ENCODE data around the gene ZMAT5. TPM values are rescaled to one million over a fixed set of nuclear protein-coding genes. Genes with fewer than 3 reads are reported as not detected.

The ZMAT5 gene
- total and polyA plus RNA-seq, 2 of the 13 experiments (the other 11 are each of a cell fraction or from before 2014, with no cell fraction given), result 20.7 to 27.8 TPM

DNA sequence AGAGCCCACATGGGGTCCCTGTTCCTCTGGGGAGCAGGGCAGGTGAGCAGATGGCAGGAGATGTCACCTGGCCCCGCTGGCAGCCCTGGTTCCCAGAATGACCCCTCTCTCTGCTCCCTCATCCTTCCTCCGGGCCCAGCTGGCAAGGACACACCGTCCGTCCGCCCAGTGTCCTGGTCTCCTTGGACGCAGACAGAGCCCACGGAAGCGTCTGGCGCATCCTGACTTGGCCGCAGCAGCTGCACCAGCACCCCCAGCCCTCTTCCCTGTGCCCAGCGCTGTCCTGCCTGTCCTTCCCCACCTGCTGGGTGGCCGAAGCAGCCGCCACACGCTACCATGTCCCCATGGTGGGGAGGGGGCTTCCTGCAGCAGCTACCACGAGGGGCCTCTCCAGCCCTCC is 56.6 kb downstream of the ZMAT5 start:
- CTCF ChIA-PET (ENCODE audit: low intra/inter-chr PET ratio, low total read pairs), result no interaction called here
- Histone ChIP-seq H3K27ac (ENCODE audit: extremely low read length, insufficient read depth, low read length) (no peak overlapping the region), H3K4me3 (replicated peaks in 1 of 3; ENCODE audit: insufficient read depth in 1 of 3, low read depth in 2 of 3, low read length in 3 of 3) (no peak overlapping the region), H3K4me1 (ENCODE audit: insufficient read depth, low read length) (peaks cover 5% of the 10 kb centered on the region), H3K9ac (ENCODE audit: insufficient read depth, low read depth, low read length) (no peak overlapping the region), H3K4me2 (ENCODE audit: low read depth, low read length) (no peak overlapping the region), H3K27me3 (ENCODE audit: control insufficient read depth in 1 of 2, insufficient read depth in 2 of 2, low read length in 2 of 2) (peaks cover 16 to 79% of the 10 kb centered on the region in 2 experiments; a peak in 4 of 5 replicates), H3K36me3 (replicated peaks in 1 of 2; ENCODE audit: control insufficient read depth in 1 of 2, insufficient read depth in 2 of 2, low read length in 2 of 2) (no peaks in the 10 kb centered on the region), H3K9me3 (ENCODE audit: low read length) (no peaks in the 10 kb centered on the region), H4K20me1 (ENCODE audit: insufficient read depth, low read length) (no peaks in the 10 kb centered on the region), H3K79me2 (ENCODE audit: insufficient read depth, low read length) (no peaks in the 10 kb centered on the region), H2AFZ (ENCODE audit: low read length) (no peak overlapping the region)
- FAIRE-seq, result no peak
- in situ Hi-C loops (cut with HindIII; ENCODE audit: extremely low pct_ligation_motif_present, low pct_unique_long_range_greater_than_20kb) (no loop called here), intact Hi-C loops (cut with micrococcal nuclease; ENCODE audit: unreplicated experiment) (no loop called here)
- 43% methylated on average over 8 of the region's 15 CpGs for WGBS (ENCODE audit: low lambda C conversion rate)
- POLR2A ChIA-PET, result no interaction called here
- no peak for ATAC-seq
- DNase-seq (ENCODE audit: low spot score), result no peak
- TF ChIP-seq ATF7-NPFF (CRISPR knock-in tag; IDR thresholded peaks at IDR 0.05; ENCODE audit: low read depth) (no peak), ZMAT3 (CRISPR knock-in tag; conservative IDR thresholded peaks at IDR 0.05) (no peak), ZNF382 (CRISPR knock-in tag; IDR thresholded peaks at IDR 0.05; ENCODE audit: borderline replicate concordance) (no peak), ZFP41 (CRISPR knock-in tag; IDR thresholded peaks at IDR 0.05; ENCODE audit: borderline replicate concordance) (no peak), PHF5A (CRISPR knock-in tag; IDR thresholded peaks at IDR 0.05; ENCODE audit: low read depth, unreplicated experiment) (no peak), NCOA5 (CRISPR knock-in tag; IDR thresholded peaks at IDR 0.05) (no peak), ZBTB34 (CRISPR knock-in tag; IDR thresholded peaks at IDR 0.05) (no peak), NR2F2 (IDR thresholded peaks at IDR 0.05; ENCODE audit: borderline replicate concordance, low read depth) (no peak)
- BruUV-seq (replicated peaks), result no TSS peak

DNA sequence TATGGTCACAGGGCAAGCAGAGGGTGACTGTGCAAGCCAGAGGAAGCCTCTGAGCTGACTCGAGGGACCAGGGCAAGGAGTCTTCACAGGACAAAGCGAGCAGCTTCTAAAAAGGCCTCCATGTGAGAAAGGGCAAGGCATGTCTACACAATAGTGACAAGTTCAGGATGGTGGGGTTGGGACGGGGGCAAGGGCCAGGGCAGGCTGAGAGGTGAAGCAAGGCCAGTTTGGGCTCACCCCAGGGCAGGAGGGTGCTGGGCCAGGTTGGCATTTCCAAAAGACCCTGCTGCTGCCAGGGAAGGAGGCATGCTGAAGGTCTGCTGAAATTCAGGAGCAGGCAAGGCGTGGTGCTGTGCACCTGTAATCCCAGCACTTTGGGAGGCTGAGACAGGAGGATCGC is 59.3 kb downstream of the ZMAT5 start:
- BruUV-seq (replicated peaks), result no TSS peak
- Histone ChIP-seq H3K4me3 (replicated peaks in 1 of 3; ENCODE audit: insufficient read depth in 1 of 3, low read depth in 2 of 3, low read length in 3 of 3) (no peak overlapping the region), H3K79me2 (ENCODE audit: insufficient read depth, low read length) (no peaks in the 10 kb centered on the region), H3K27me3 (ENCODE audit: control insufficient read depth in 1 of 2, insufficient read depth in 2 of 2, low read length in 2 of 2) (peaks cover 13 to 60% of the 10 kb centered on the region in 2 experiments), H3K27ac (ENCODE audit: extremely low read length, insufficient read depth, low read length) (no peak overlapping the region), H3K4me2 (ENCODE audit: low read depth, low read length) (no peak overlapping the region), H4K20me1 (ENCODE audit: insufficient read depth, low read length) (no peaks in the 10 kb centered on the region), H2AFZ (ENCODE audit: low read length) (no peak overlapping the region), H3K36me3 (replicated peaks in 1 of 2; ENCODE audit: control insufficient read depth in 1 of 2, insufficient read depth in 2 of 2, low read length in 2 of 2) (no peaks in the 10 kb centered on the region), H3K9me3 (ENCODE audit: low read length) (no peaks in the 10 kb centered on the region), H3K4me1 (ENCODE audit: insufficient read depth, low read length) (peaks cover 25% of the 10 kb centered on the region), H3K9ac (ENCODE audit: insufficient read depth, low read depth, low read length) (no peak overlapping the region)
- intact Hi-C loops (cut with micrococcal nuclease; ENCODE audit: unreplicated experiment), result no loop called here
- 34% methylated on average over 4 of the region's 5 CpGs for WGBS (ENCODE audit: low lambda C conversion rate)
- ChIA-PET POLR2A (no interaction called here), CTCF (ENCODE audit: low intra/inter-chr PET ratio, low total read pairs) (no interaction called here)
- in situ Hi-C loops (cut with HindIII; ENCODE audit: extremely low pct_ligation_motif_present, low pct_unique_long_range_greater_than_20kb), result loop anchor here (10.0 kb wide), 1 partner anchor 377 kb away; the partner anchor contains the start of gene HORMAD2
- FAIRE-seq (no peak), DNase-seq (ENCODE audit: low spot score) (no peak), ATAC-seq (no peak)
- TF ChIP-seq ZNF598 (CRISPR knock-in tag; IDR thresholded peaks at IDR 0.05; ENCODE audit: borderline replicate concordance) (no peak), HOXA5 (CRISPR knock-in tag; IDR thresholded peaks at IDR 0.05) (no peak), RFX1 (IDR thresholded peaks at IDR 0.05) (no peak), ZNF337 (CRISPR knock-in tag; IDR thresholded peaks at IDR 0.05; ENCODE audit: borderline replicate concordance, low read depth) (no peak), RNF2 (conservative IDR thresholded peaks at IDR 0.05; ENCODE audit: low read depth) (no peak), RFX3 (CRISPR knock-in tag; IDR thresholded peaks at IDR 0.05) (no peak), TMF1 (CRISPR knock-in tag; IDR thresholded peaks at IDR 0.05; ENCODE audit: low read depth) (no peak), SETDB1 (CRISPR knock-in tag; IDR thresholded peaks at IDR 0.05; ENCODE audit: borderline replicate concordance) (no peak), TEAD2 (CRISPR knock-in tag; IDR thresholded peaks at IDR 0.05) (no peak), ZNF605 (CRISPR knock-in tag; IDR thresholded peaks at IDR 0.05) (no peak)
- TF ChIP-seq, protein P1, sequence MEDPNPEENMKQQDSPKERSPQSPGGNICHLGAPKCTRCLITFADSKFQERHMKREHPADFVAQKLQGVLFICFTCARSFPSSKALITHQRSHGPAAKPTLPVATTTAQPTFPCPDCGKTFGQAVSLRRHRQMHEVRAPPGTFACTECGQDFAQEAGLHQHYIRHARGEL (CRISPR knock-in tag; IDR thresholded peaks at IDR 0.05), result no peak
